ENCODE results near the gene PBX4. TPM values are rescaled to one million over a fixed set of nuclear protein-coding genes. Genes with fewer than 3 reads are reported as not detected.

The PBX4 gene
- total RNA-seq, 4 donors from 2014 or later: 3.8 to 15.8 (median 5.9) TPM

GRCh38 chr19:19566306-19566705, 52.2 kb downstream of the PBX4 start:
- WGBS, 2 donors: 80 to 81% methylated on average over 7 of the region's 7 CpGs

GRCh38 chr19:19563348-19563848, 55.1 kb downstream of the PBX4 start:
- WGBS, 2 donors: 92 to 94% methylated on average over 14 to 17 of the region's 17 CpGs
- TF ChIP-seq, protein P1, sequence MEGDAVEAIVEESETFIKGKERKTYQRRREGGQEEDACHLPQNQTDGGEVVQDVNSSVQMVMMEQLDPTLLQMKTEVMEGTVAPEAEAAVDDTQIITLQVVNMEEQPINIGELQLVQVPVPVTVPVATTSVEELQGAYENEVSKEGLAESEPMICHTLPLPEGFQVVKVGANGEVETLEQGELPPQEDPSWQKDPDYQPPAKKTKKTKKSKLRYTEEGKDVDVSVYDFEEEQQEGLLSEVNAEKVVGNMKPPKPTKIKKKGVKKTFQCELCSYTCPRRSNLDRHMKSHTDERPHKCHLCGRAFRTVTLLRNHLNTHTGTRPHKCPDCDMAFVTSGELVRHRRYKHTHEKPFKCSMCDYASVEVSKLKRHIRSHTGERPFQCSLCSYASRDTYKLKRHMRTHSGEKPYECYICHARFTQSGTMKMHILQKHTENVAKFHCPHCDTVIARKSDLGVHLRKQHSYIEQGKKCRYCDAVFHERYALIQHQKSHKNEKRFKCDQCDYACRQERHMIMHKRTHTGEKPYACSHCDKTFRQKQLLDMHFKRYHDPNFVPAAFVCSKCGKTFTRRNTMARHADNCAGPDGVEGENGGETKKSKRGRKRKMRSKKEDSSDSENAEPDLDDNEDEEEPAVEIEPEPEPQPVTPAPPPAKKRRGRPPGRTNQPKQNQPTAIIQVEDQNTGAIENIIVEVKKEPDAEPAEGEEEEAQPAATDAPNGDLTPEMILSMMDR (IDR thresholded peaks at IDR 0.05): no peak
- peak in 1 of 2 donors; percentile 83 for DNase-seq (ENCODE audit: low spot score in 2 of 2)
- no peak overlapping the region for H3K4me3 ChIP-seq (ENCODE audit: low read depth, poor library complexity, severe bottlenecking)
- intact Hi-C loops (cut with DNase I; ENCODE audit: low total_unique reads): no loop called here

More at GRCh38 chr19:19566306-19566705, 52.2 kb downstream of the PBX4 start:
- intact Hi-C loops (cut with DNase I; ENCODE audit: low total_unique reads): no loop called here
- no peak overlapping the region for H3K4me3 ChIP-seq (ENCODE audit: low read depth, poor library complexity, severe bottlenecking)
- DNase-seq (ENCODE audit: low spot score in 2 of 2): peak in 1 of 2 donors; percentile 78
- TF ChIP-seq, protein P1 (IDR thresholded peaks at IDR 0.05): no peak
- no peak for TF ChIP-seq POLR2A (IDR thresholded peaks at IDR 0.05)

DNA sequence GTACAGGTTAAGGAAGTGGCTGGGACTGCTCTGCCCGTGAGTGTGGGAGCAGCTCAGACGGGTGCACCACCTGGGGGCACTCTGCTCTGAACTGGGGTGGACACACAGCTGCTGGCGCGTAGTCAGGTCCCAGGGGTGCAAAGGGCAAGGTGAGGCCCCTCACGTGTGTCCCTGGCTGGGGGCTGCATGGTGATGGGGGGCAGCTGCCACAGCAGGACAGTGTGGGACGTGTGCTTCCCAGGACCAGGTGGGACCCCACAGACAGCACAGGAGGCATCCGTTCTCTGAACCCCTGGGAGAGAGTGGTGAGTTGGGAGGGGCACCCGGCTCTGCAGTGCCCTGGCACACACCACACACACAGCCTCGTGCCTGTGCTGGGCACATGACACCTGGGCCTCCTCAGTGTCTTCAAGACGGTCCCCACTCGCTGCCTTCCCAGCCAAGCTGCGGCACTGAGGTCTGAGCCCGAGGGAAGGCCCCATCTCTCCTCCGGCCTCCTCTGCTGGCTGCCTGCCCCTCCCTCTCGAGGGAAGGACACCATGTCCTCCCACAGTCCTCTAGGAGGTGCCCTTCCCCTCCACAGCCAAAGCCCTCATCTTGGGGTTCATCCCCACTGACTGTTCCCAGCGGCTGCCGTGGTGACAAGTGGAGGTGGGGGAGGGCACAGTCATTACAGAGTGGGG, 55.7 kb downstream of the PBX4 start:
- intact Hi-C loops (cut with DNase I; ENCODE audit: low total_unique reads): no loop called here
- WGBS, 2 donors: 81 to 88% methylated on average over 15 to 16 of the region's 17 CpGs
- DNase-seq (ENCODE audit: low spot score in 2 of 2): peak in 1 of 2 donors; percentile 80
- no peak for TF ChIP-seq POLR2A (IDR thresholded peaks at IDR 0.05)
- TF ChIP-seq, protein P1 (IDR thresholded peaks at IDR 0.05): no peak
- H3K4me3 ChIP-seq (ENCODE audit: low read depth, poor library complexity, severe bottlenecking): no peak overlapping the region

DNA sequence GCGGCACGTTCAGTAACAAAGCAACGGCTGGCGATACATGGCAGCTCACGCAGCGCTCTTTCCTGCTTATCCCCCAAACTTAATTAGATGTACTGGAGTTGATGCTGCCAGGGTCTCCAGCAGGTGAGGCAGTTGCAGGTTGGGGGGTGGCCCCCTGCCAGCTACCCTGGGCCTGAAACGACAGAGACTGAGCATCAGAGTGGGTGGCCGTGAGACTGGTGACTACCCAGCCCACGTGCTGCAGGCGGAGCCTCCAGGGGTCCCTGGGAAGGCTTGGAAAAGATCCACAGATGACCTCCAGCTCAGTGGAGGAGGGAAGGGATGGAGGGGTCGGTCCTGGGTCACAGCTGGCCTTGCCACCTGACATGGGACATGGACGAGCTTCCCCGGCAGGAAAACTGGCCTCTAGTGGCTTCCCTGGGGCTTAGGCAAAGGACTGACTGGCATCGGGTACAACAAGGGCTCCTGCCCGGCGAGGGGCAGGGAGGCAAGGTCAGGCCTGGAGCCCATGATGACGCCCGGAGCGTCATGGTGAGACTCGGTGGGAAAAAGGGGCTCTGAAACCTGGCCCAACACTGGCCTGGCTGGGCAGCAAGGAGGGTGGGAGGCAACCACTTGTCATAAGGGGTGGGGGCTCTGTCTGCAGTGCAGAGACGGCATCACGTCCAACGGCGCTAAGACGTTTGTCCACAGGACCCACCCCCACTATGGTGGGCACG, 56.4 kb downstream of the PBX4 start:
- intact Hi-C loops (cut with DNase I; ENCODE audit: low total_unique reads): no loop called here
- DNase-seq (ENCODE audit: low spot score in 2 of 2): peak in 1 of 2 donors; percentile 81
- no peak overlapping the region for H3K4me3 ChIP-seq (ENCODE audit: low read depth, poor library complexity, severe bottlenecking)
- TF ChIP-seq, protein P1 (IDR thresholded peaks at IDR 0.05): no peak
- TF ChIP-seq POLR2A (IDR thresholded peaks at IDR 0.05): no peak
- 87 to 88% methylated on average over 22 to 24 of the region's 26 CpGs for WGBS, 2 donors

GRCh38 chr19:19559931-19560330, 58.6 kb downstream of the PBX4 start:
- H3K4me3 ChIP-seq (ENCODE audit: low read depth, poor library complexity, severe bottlenecking): no peak overlapping the region
- WGBS, 2 donors: 59 to 60% methylated on average over 4 of the region's 4 CpGs
- DNase-seq (ENCODE audit: low spot score in 2 of 2): no peak
- intact Hi-C loops (cut with DNase I; ENCODE audit: low total_unique reads): no loop called here
- no peak for TF ChIP-seq POLR2A (IDR thresholded peaks at IDR 0.05)
- TF ChIP-seq, protein P1 (IDR thresholded peaks at IDR 0.05): no peak

All from lower leg skin (tissue), 4 donors.